ENCODE data around the gene NKPD1.
A peak's percentile ranks its signal among the peaks of the same experiment; 100 is the strongest.

Gene NKPD1

GRCh38 chr19:45130888-45131615 lies 29.7 kb downstream of the NKPD1 start:
- no peak overlapping the region for H3K27ac ChIP-seq (ENCODE audit: low read depth, low read length)
- no peak overlapping the region for H3K4me3 ChIP-seq (ENCODE audit: low read depth in 1 of 5, low read length in 5 of 5)
- H3K9me3 ChIP-seq (ENCODE audit: control insufficient read depth in 5 of 5, low read length in 5 of 5): no peaks in the 10 kb centered on the region
- H3K4me1 ChIP-seq (ENCODE audit: control insufficient read depth in 5 of 5, insufficient read depth in 5 of 5, low read length in 5 of 5): peaks cover 0 to 1% (median 0%) of the 10 kb centered on the region in 5 donors
- H3K27me3 ChIP-seq (ENCODE audit: control insufficient read depth in 5 of 5, insufficient read depth in 4 of 5, low read length in 5 of 5): no peaks in the 10 kb centered on the region
- no peak overlapping the region for H3K9ac ChIP-seq (ENCODE audit: low read length in 5 of 5)
- peaks cover 0 to 5% (median 2%) of the 10 kb centered on the region in 5 donors for H3K36me3 ChIP-seq (ENCODE audit: control insufficient read depth in 5 of 5, insufficient read depth in 5 of 5, low read length in 5 of 5)

GRCh38 chr19:45130236-45130635 lies 30.5 kb downstream of the NKPD1 start:
- Histone ChIP-seq H3K27ac (ENCODE audit: low read depth, low read length) (no peak overlapping the region), H3K4me1 (ENCODE audit: control insufficient read depth in 5 of 5, insufficient read depth in 5 of 5, low read length in 5 of 5) (peaks cover 0 to 5% (median 0%) of the 10 kb centered on the region in 5 donors), H3K9ac (ENCODE audit: low read length in 5 of 5) (no peak overlapping the region), H3K36me3 (ENCODE audit: control insufficient read depth in 5 of 5, insufficient read depth in 5 of 5, low read length in 5 of 5) (peaks cover 0 to 5% (median 2%) of the 10 kb centered on the region in 5 donors), H3K9me3 (ENCODE audit: control insufficient read depth in 5 of 5, low read length in 5 of 5) (no peaks in the 10 kb centered on the region), H3K27me3 (ENCODE audit: control insufficient read depth in 5 of 5, insufficient read depth in 4 of 5, low read length in 5 of 5) (no peaks in the 10 kb centered on the region), H3K4me3 (ENCODE audit: low read depth in 1 of 5, low read length in 5 of 5) (no peak overlapping the region)

GRCh38 chr19:45128806-45129205 lies 32.0 kb downstream of the NKPD1 start:
- Histone ChIP-seq H3K9me3 (ENCODE audit: control insufficient read depth in 5 of 5, low read length in 5 of 5) (no peaks in the 10 kb centered on the region), H3K4me1 (ENCODE audit: control insufficient read depth in 5 of 5, insufficient read depth in 5 of 5, low read length in 5 of 5) (peaks cover 0 to 6% (median under 1%) of the 10 kb centered on the region in 5 donors), H3K27me3 (ENCODE audit: control insufficient read depth in 5 of 5, insufficient read depth in 4 of 5, low read length in 5 of 5) (no peaks in the 10 kb centered on the region), H3K27ac (ENCODE audit: low read depth, low read length) (no peak overlapping the region), H3K9ac (ENCODE audit: low read length in 5 of 5) (no peak overlapping the region), H3K36me3 (ENCODE audit: control insufficient read depth in 5 of 5, insufficient read depth in 5 of 5, low read length in 5 of 5) (peaks cover 0 to 5% (median 3%) of the 10 kb centered on the region in 5 donors), H3K4me3 (ENCODE audit: low read depth in 1 of 5, low read length in 5 of 5) (no peak overlapping the region)

GRCh38 chr19:45128146-45128545 lies 32.6 kb downstream of the NKPD1 start:
- H3K27ac ChIP-seq (ENCODE audit: low read depth, low read length): no peak overlapping the region

GRCh38 chr19:45126654-45127053 lies 34.1 kb downstream of the NKPD1 start:
- Histone ChIP-seq H3K9me3 (ENCODE audit: control insufficient read depth in 5 of 5, low read length in 5 of 5) (no peaks in the 10 kb centered on the region), H3K4me3 (ENCODE audit: low read depth in 1 of 5, low read length in 5 of 5) (no peak overlapping the region), H3K36me3 (ENCODE audit: control insufficient read depth in 5 of 5, insufficient read depth in 5 of 5, low read length in 5 of 5) (peaks cover 0 to 5% (median 3%) of the 10 kb centered on the region in 5 donors), H3K27ac (ENCODE audit: low read depth, low read length) (no peak overlapping the region), H3K27me3 (ENCODE audit: control insufficient read depth in 5 of 5, insufficient read depth in 4 of 5, low read length in 5 of 5) (no peaks in the 10 kb centered on the region), H3K9ac (ENCODE audit: low read length in 5 of 5) (peak overlapping the region in 1 of 5 donors; percentile 23), H3K4me1 (ENCODE audit: control insufficient read depth in 5 of 5, insufficient read depth in 5 of 5, low read length in 5 of 5) (peaks cover 0 to 12% (median 6%) of the 10 kb centered on the region in 5 donors)

More at GRCh38 chr19:45128146-45128545, 32.6 kb downstream of the NKPD1 start:
- no peaks in the 10 kb centered on the region for H3K27me3 ChIP-seq (ENCODE audit: control insufficient read depth in 5 of 5, insufficient read depth in 4 of 5, low read length in 5 of 5)
- H3K4me3 ChIP-seq (ENCODE audit: low read depth in 1 of 5, low read length in 5 of 5): no peak overlapping the region
- H3K9me3 ChIP-seq (ENCODE audit: control insufficient read depth in 5 of 5, low read length in 5 of 5): no peaks in the 10 kb centered on the region
- no peak overlapping the region for H3K9ac ChIP-seq (ENCODE audit: low read length in 5 of 5)
- peaks cover 0 to 5% (median 3%) of the 10 kb centered on the region in 5 donors for H3K36me3 ChIP-seq (ENCODE audit: control insufficient read depth in 5 of 5, insufficient read depth in 5 of 5, low read length in 5 of 5)
- H3K4me1 ChIP-seq (ENCODE audit: control insufficient read depth in 5 of 5, insufficient read depth in 5 of 5, low read length in 5 of 5): peaks cover 0 to 12% (median 6%) of the 10 kb centered on the region in 5 donors

GRCh38 chr19:45125975-45126493 lies 34.7 kb downstream of the NKPD1 start:
- Histone ChIP-seq H3K4me3 (ENCODE audit: low read depth in 1 of 5, low read length in 5 of 5) (no peak overlapping the region), H3K4me1 (ENCODE audit: control insufficient read depth in 5 of 5, insufficient read depth in 5 of 5, low read length in 5 of 5) (peaks cover 0 to 12% (median 6%) of the 10 kb centered on the region in 5 donors), H3K9me3 (ENCODE audit: control insufficient read depth in 5 of 5, low read length in 5 of 5) (no peaks in the 10 kb centered on the region), H3K36me3 (ENCODE audit: control insufficient read depth in 5 of 5, insufficient read depth in 5 of 5, low read length in 5 of 5) (peaks cover 0 to 5% (median 3%) of the 10 kb centered on the region in 5 donors), H3K27ac (ENCODE audit: low read depth, low read length) (no peak overlapping the region), H3K9ac (ENCODE audit: low read length in 5 of 5) (no peak overlapping the region), H3K27me3 (ENCODE audit: control insufficient read depth in 5 of 5, insufficient read depth in 4 of 5, low read length in 5 of 5) (no peaks in the 10 kb centered on the region)

GRCh38 chr19:45125360-45125759 lies 35.4 kb downstream of the NKPD1 start:
- H3K27me3 ChIP-seq (ENCODE audit: control insufficient read depth in 5 of 5, insufficient read depth in 4 of 5, low read length in 5 of 5): no peaks in the 10 kb centered on the region
- peaks cover 0 to 12% (median 6%) of the 10 kb centered on the region in 5 donors for H3K4me1 ChIP-seq (ENCODE audit: control insufficient read depth in 5 of 5, insufficient read depth in 5 of 5, low read length in 5 of 5)
- no peak overlapping the region for H3K9ac ChIP-seq (ENCODE audit: low read length in 5 of 5)
- no peaks in the 10 kb centered on the region for H3K9me3 ChIP-seq (ENCODE audit: control insufficient read depth in 5 of 5, low read length in 5 of 5)
- no peak overlapping the region for H3K27ac ChIP-seq (ENCODE audit: low read depth, low read length)
- peaks cover 0 to 5% (median 3%) of the 10 kb centered on the region in 5 donors for H3K36me3 ChIP-seq (ENCODE audit: control insufficient read depth in 5 of 5, insufficient read depth in 5 of 5, low read length in 5 of 5)
- no peak overlapping the region for H3K4me3 ChIP-seq (ENCODE audit: low read depth in 1 of 5, low read length in 5 of 5)

GRCh38 chr19:45124021-45124420 lies 36.8 kb downstream of the NKPD1 start:
- no peak overlapping the region for H3K9ac ChIP-seq (ENCODE audit: low read length in 5 of 5)
- no peaks in the 10 kb centered on the region for H3K27me3 ChIP-seq (ENCODE audit: control insufficient read depth in 5 of 5, insufficient read depth in 4 of 5, low read length in 5 of 5)
- peaks cover 0 to 12% (median 6%) of the 10 kb centered on the region in 5 donors for H3K4me1 ChIP-seq (ENCODE audit: control insufficient read depth in 5 of 5, insufficient read depth in 5 of 5, low read length in 5 of 5)
- peaks cover 0 to 4% (median 3%) of the 10 kb centered on the region in 5 donors for H3K36me3 ChIP-seq (ENCODE audit: control insufficient read depth in 5 of 5, insufficient read depth in 5 of 5, low read length in 5 of 5)
- H3K9me3 ChIP-seq (ENCODE audit: control insufficient read depth in 5 of 5, low read length in 5 of 5): no peaks in the 10 kb centered on the region
- H3K27ac ChIP-seq (ENCODE audit: low read depth, low read length): no peak overlapping the region
- no peak overlapping the region for H3K4me3 ChIP-seq (ENCODE audit: low read depth in 1 of 5, low read length in 5 of 5)

- Histone ChIP-seq H3K36me3 (ENCODE audit: control insufficient read depth in 5 of 5, insufficient read depth in 5 of 5, low read length in 5 of 5) (peaks cover 0 to 3% (median 0%) of the 10 kb centered on the region in 5 donors), H3K9me3 (ENCODE audit: control insufficient read depth in 5 of 5, low read length in 5 of 5) (no peaks in the 10 kb centered on the region), H3K27ac (ENCODE audit: low read depth, low read length) (no peak overlapping the region), H3K4me3 (ENCODE audit: low read depth in 1 of 5, low read length in 5 of 5) (no peak overlapping the region), H3K9ac (ENCODE audit: low read length in 5 of 5) (peak overlapping the region in 1 of 5 donors; percentile 4), H3K27me3 (ENCODE audit: control insufficient read depth in 5 of 5, insufficient read depth in 4 of 5, low read length in 5 of 5) (no peaks in the 10 kb centered on the region), H3K4me1 (ENCODE audit: control insufficient read depth in 5 of 5, insufficient read depth in 5 of 5, low read length in 5 of 5) (peaks cover 0 to 12% (median 9%) of the 10 kb centered on the region in 5 donors)
Measured at GRCh38 chr19:45123440-45123850, 37.3 kb downstream of the NKPD1 start.

- no peaks in the 10 kb centered on the region for H3K27me3 ChIP-seq (ENCODE audit: control insufficient read depth in 5 of 5, insufficient read depth in 4 of 5, low read length in 5 of 5)
- no peak overlapping the region for H3K9ac ChIP-seq (ENCODE audit: low read length in 5 of 5)
- H3K4me1 ChIP-seq (ENCODE audit: control insufficient read depth in 5 of 5, insufficient read depth in 5 of 5, low read length in 5 of 5): peaks cover 0 to 15% (median 14%) of the 10 kb centered on the region in 5 donors
- H3K27ac ChIP-seq (ENCODE audit: low read depth, low read length): no peak overlapping the region
- H3K4me3 ChIP-seq (ENCODE audit: low read depth in 1 of 5, low read length in 5 of 5): no peak overlapping the region
- H3K36me3 ChIP-seq (ENCODE audit: control insufficient read depth in 5 of 5, insufficient read depth in 5 of 5, low read length in 5 of 5): peaks cover 0 to 3% (median 0%) of the 10 kb centered on the region in 5 donors
- no peaks in the 10 kb centered on the region for H3K9me3 ChIP-seq (ENCODE audit: control insufficient read depth in 5 of 5, low read length in 5 of 5)
Measured at GRCh38 chr19:45122832-45123231, 38.0 kb downstream of the NKPD1 start.

Measured in subcutaneous abdominal adipose tissue (tissue), 5 donors.